H9 (cell line): ENCODE results near the gene IL15. TPM values are rescaled to one million over a fixed set of nuclear protein-coding genes. Genes with fewer than 3 reads are reported as not detected.

ENCODE experiments used
- DNase-seq: peaks from one replicate; pipeline ENCODE4 v3.0.0-alpha.2; 2017
- H2AFZ ChIP-seq: one replicate; pipeline ENCODE4 v1.6.1; 2013; ENCODE audit warnings: mild to moderate bottlenecking, low read length, control low read depth, moderate library complexity
- H2AK5ac ChIP-seq: 2 replicates; pipeline ENCODE4 v1.6.1; 2013; ENCODE audit warnings: low read length, control low read depth, mixed read lengths; ENCODE audit not compliant: insufficient read length
- H2BK120ac ChIP-seq: one replicate; pipeline ENCODE4 v1.6.1; 2013; ENCODE audit warnings: low read depth, mild to moderate bottlenecking, low read length, control low read depth, inconsistent platforms; ENCODE audit not compliant: poor library complexity, severe bottlenecking
- H2BK12ac ChIP-seq: 2 replicates; pipeline ENCODE4 v1.6.1; 2013; ENCODE audit warnings: low read length, control low read depth, mixed read lengths, low read depth; ENCODE audit not compliant: insufficient read length
- H2BK15ac ChIP-seq: 2 replicates; pipeline ENCODE4 v1.6.1; 2013; ENCODE audit warnings: low read depth, low read length, control low read depth
- H2BK20ac ChIP-seq: one replicate; pipeline ENCODE4 v1.6.1; 2013; ENCODE audit warnings: low read depth, mild to moderate bottlenecking, low read length, control low read depth, inconsistent platforms; ENCODE audit not compliant: poor library complexity, severe bottlenecking
- H2BK5ac ChIP-seq: 2 replicates; pipeline ENCODE4 v1.6.1; 2013; ENCODE audit warnings: low read length, control low read depth, mixed read lengths; ENCODE audit not compliant: insufficient read length
- H3K14ac ChIP-seq: 2 replicates; pipeline ENCODE4 v1.6.1; 2013; ENCODE audit warnings: low read length, control low read depth; ENCODE audit not compliant: insufficient read depth
- H3K18ac ChIP-seq: 2 replicates; pipeline ENCODE4 v1.6.1; 2013; ENCODE audit warnings: low read depth, mild to moderate bottlenecking, mixed read lengths, low read length, control low read depth; ENCODE audit not compliant: insufficient read length
- H3K23ac ChIP-seq: 2 replicates; pipeline ENCODE4 v1.6.1; 2013; ENCODE audit warnings: low read length, control low read depth, mixed read lengths, low read depth; ENCODE audit not compliant: insufficient read length
- H3K23me2 ChIP-seq: 2 replicates; pipeline ENCODE4 v1.6.1; 2013; ENCODE audit warnings: low read depth, mild to moderate bottlenecking, mixed read lengths, low read length, control low read depth; ENCODE audit not compliant: insufficient read length, poor library complexity, severe bottlenecking
- H3K27ac ChIP-seq: 2 replicates; pipeline ENCODE4 v1.5.1; 2013; ENCODE audit warnings: low read length, control low read depth, mixed read lengths, low read depth; ENCODE audit not compliant: insufficient read length
- H3K27me3 ChIP-seq: 2 replicates; pipeline ENCODE4 v1.6.1; 2013; ENCODE audit warnings: low read length, control low read depth, inconsistent platforms; ENCODE audit not compliant: insufficient read depth
- H3K4ac ChIP-seq: 2 replicates; pipeline ENCODE4 v1.6.1; 2013; ENCODE audit warnings: low read depth, mild to moderate bottlenecking, control low read depth, inconsistent platforms, low read length, moderate library complexity
- H3K4me1 ChIP-seq: 2 replicates; pipeline ENCODE4 v1.6.1; 2013; ENCODE audit warnings: low read length, control low read depth, inconsistent platforms; ENCODE audit not compliant: insufficient read depth
- H3K4me2 ChIP-seq: 2 replicates; pipeline ENCODE4 v1.6.1; 2013; ENCODE audit warnings: low read length, control low read depth, mixed read lengths; ENCODE audit not compliant: insufficient read length, insufficient read depth
- H3K56ac ChIP-seq: 2 replicates; pipeline ENCODE4 v1.6.1; 2013; ENCODE audit warnings: low read depth, mild to moderate bottlenecking, mixed read lengths, low read length, control low read depth; ENCODE audit not compliant: insufficient read length
- H3K79me1 ChIP-seq: 2 replicates; pipeline ENCODE4 v1.6.1; 2013; ENCODE audit warnings: low read depth, mild to moderate bottlenecking, moderate library complexity, low read length, control low read depth, inconsistent platforms; ENCODE audit not compliant: insufficient read depth, poor library complexity, severe bottlenecking
- H3K79me2 ChIP-seq: 2 replicates; pipeline ENCODE4 v1.6.1; 2013; ENCODE audit warnings: low read length, control low read depth, inconsistent platforms; ENCODE audit not compliant: insufficient read depth
- H3K9ac ChIP-seq: 2 replicates; pipeline ENCODE4 v1.6.1; 2013; ENCODE audit warnings: low read length, control low read depth, mixed read lengths; ENCODE audit not compliant: insufficient read length; ENCODE audit errors: extremely low read depth
- H3K9me3 ChIP-seq: one replicate; pipeline ENCODE4 v1.6.1; 2013; ENCODE audit warnings: low read depth, low read length, inconsistent platforms; ENCODE audit not compliant: control insufficient read depth
- H3T11ph ChIP-seq: one replicate; pipeline ENCODE4 v1.6.1; 2013; ENCODE audit warnings: mild to moderate bottlenecking, low read length, control low read depth, inconsistent platforms
- H4K20me1 ChIP-seq: one replicate; pipeline ENCODE4 v1.6.1; 2013; ENCODE audit not compliant: control insufficient read depth, insufficient read length, insufficient read depth
- H4K5ac ChIP-seq: 2 replicates; pipeline ENCODE4 v1.6.1; 2013; ENCODE audit warnings: low read depth, mild to moderate bottlenecking, mixed read lengths, low read length, control low read depth; ENCODE audit not compliant: insufficient read length
- H4K8ac ChIP-seq: replicated peaks from 2 replicates; pipeline ENCODE4 v1.6.1; 2013; ENCODE audit warnings: low read length, control low read depth, mixed read lengths, low read depth; ENCODE audit not compliant: insufficient read length
- H4K91ac ChIP-seq: 2 replicates; pipeline ENCODE4 v1.6.1; 2013; ENCODE audit warnings: low read depth, mild to moderate bottlenecking, moderate library complexity, mixed read lengths, low read length, control low read depth; ENCODE audit not compliant: insufficient read length
- H3K27ac Mint-ChIP-seq, 3 experiments: 2 replicates in 2 of 3; 3 replicates in 1 of 3; pipeline ENCODE4 v1.8.0; 2020 to 2021; ENCODE audit warnings: mixed read lengths in 3 of 3, mild to moderate bottlenecking in 1 of 3, moderate library complexity in 1 of 3
- H3K27me3 Mint-ChIP-seq: 2 replicates; pipeline ENCODE4 v1.8.0; 2021; ENCODE audit warnings: low read depth, mild to moderate bottlenecking, moderate library complexity, mixed read lengths
- H3K36me3 Mint-ChIP-seq, 3 experiments: 2 replicates in 2 of 3; 3 replicates in 1 of 3; pipeline ENCODE4 v1.8.0; 2020 to 2021; ENCODE audit warnings: low read depth in 3 of 3, mixed read lengths in 3 of 3; ENCODE audit not compliant: insufficient read depth in 1 of 3
- H3K4me1 Mint-ChIP-seq, 2 experiments: 2 replicates each; pipeline ENCODE4 v1.8.0; 2020; ENCODE audit warnings: mixed read lengths in 2 of 2
- H3K4me3 Mint-ChIP-seq, 2 experiments: 2 replicates in 1 of 2; 3 replicates in 1 of 2; pipeline ENCODE4 v1.8.0; 2020 to 2021; ENCODE audit warnings: mild to moderate bottlenecking in 2 of 2, mixed read lengths in 2 of 2, moderate library complexity in 1 of 2
- H3K9me3 Mint-ChIP-seq, 2 experiments: 2 replicates in 1 of 2; 3 replicates in 1 of 2; pipeline ENCODE4 v1.8.0; 2020; ENCODE audit warnings: mild to moderate bottlenecking in 2 of 2, mixed read lengths in 2 of 2, moderate library complexity in 1 of 2
- CTCF ChIP-seq: fragments of 200-600 bp; sonication (generic); conservative IDR thresholded peaks from 3 replicates; pipeline ENCODE4 v1.8.0; 2021; ENCODE audit warnings: antibody characterized with exemption, mild to moderate bottlenecking
- total RNA-seq: library from RNA; stranded (reverse); gene quantifications from 2 replicates; pipeline ENCODE4 v1.2.1, GENCODE V29; 2021

Gene IL15
- total RNA-seq, 1 experiment from 2014 or later: 0.61 TPM

GRCh38 chr4:141727420-141727819 lies 91.0 kb downstream of the IL15 start:
- Histone ChIP-seq H3K4ac (no peak overlapping the region), H3K23me2 (no peaks in the 10 kb centered on the region), H3K4me1 (no peaks in the 10 kb centered on the region), H3K18ac (no peak overlapping the region), H3K27ac (no peak overlapping the region), H4K8ac (no peak overlapping the region), H2BK20ac (no peak overlapping the region), H2AK5ac (no peak overlapping the region), H3K79me2 (no peaks in the 10 kb centered on the region), H2AFZ (no peak overlapping the region), H3K27me3 (no peaks in the 10 kb centered on the region), H4K91ac (no peak overlapping the region), H3T11ph (no peak overlapping the region), H3K14ac (no peak overlapping the region), H3K23ac (no peak overlapping the region), H2BK12ac (no peak overlapping the region), H4K5ac (no peak overlapping the region), H3K9me3 (no peaks in the 10 kb centered on the region), H3K9ac (no peak overlapping the region), H3K56ac (no peak overlapping the region), H3K4me2 (no peak overlapping the region), H2BK120ac (no peak overlapping the region), H2BK5ac (no peak overlapping the region), H4K20me1 (no peaks in the 10 kb centered on the region), H2BK15ac (no peak overlapping the region), H3K79me1 (no peaks in the 10 kb centered on the region)
- no peak for DNase-seq
- H3K27me3 Mint-ChIP-seq: no peaks in the 10 kb centered on the region; the same call in 1 of the 2 replicates
- no peaks in the 10 kb centered on the region for H3K36me3 Mint-ChIP-seq
- no peak for TF ChIP-seq CTCF
- no peaks in the 10 kb centered on the region for H3K9me3 Mint-ChIP-seq
- H3K4me3 Mint-ChIP-seq: no peak overlapping the region
- no peaks in the 10 kb centered on the region for H3K4me1 Mint-ChIP-seq
- H3K27ac Mint-ChIP-seq: no peak overlapping the region
